Spinal cord (tissue), 10 donors: ENCODE data around the gene EOLA2. TPM values are rescaled to one million over a fixed set of nuclear protein-coding genes. Genes with fewer than 3 reads are reported as not detected.
"Not testable (repeated sequence)": the region's sequence is repeated elsewhere in the genome, so short reads cannot be mapped to it uniquely, and the experiment has no call there.

Experiments
- DNase-seq, 6 donors: peaks; one replicate each; pipeline versions ENCODE4 v3.0.0 to v3.0.0-alpha.2; 2013 to 2015; ENCODE audit warnings: low spot score in 6 of 6, low read depth in 4 of 6
- H3K27ac ChIP-seq: one replicate; pipeline ENCODE4 v1.5.1; 2013; ENCODE audit warnings: low read depth, low read length, control low read depth
- H3K27me3 ChIP-seq: one replicate; pipeline ENCODE4 v1.6.1; 2013; ENCODE audit warnings: low read length; ENCODE audit not compliant: control insufficient read depth, insufficient read depth
- H3K36me3 ChIP-seq: one replicate; pipeline ENCODE4 v1.6.1; 2013; ENCODE audit warnings: low read length; ENCODE audit not compliant: control insufficient read depth, insufficient read depth
- H3K4me1 ChIP-seq: one replicate; pipeline ENCODE4 v1.6.1; 2013; ENCODE audit warnings: low read length; ENCODE audit not compliant: control insufficient read depth, insufficient read depth
- H3K4me3 ChIP-seq: one replicate; pipeline ENCODE4 v1.5.1; 2013; ENCODE audit warnings: low read depth, low read length, control low read depth
- H3K9me3 ChIP-seq: one replicate; pipeline ENCODE4 v1.6.1; 2013; ENCODE audit warnings: low read length; ENCODE audit not compliant: control insufficient read depth, insufficient read depth
- WGBS: methylation state at CpG from one replicate; pipeline ENCODE4 v1.1.5; 2013; ENCODE audit warnings: missing lambda C conversion rate; ENCODE audit not compliant: insufficient coverage; 5-methylcytosine and 5-hydroxymethylcytosine counted together
- polyA plus RNA-seq, 2 donors: library from polyadenylated mRNA; unstranded; fragments of 120-200 nt; gene quantifications; one replicate each; pipeline ENCODE4 v1.2.1, GENCODE V29; 2013; ENCODE audit not compliant: insufficient read length in 2 of 2
- total RNA-seq, 2 donors: library from RNA; depleted of rRNA in 1 of 2; stranded (reverse); fragments of 120-200 nt in 1 of 2; fragments of >200 nt in 1 of 2; gene quantifications; one replicate each; pipeline versions ENCODE4 v1.2.3 to v1.2.4, GENCODE V29; 2013 to 2014
- donor health status: healthy.

Gene EOLA2
- total and polyA plus RNA-seq, 4 donors, result 14.2 to 39.5 (median 33.2) TPM

- H3K4me1 ChIP-seq, H3K27ac ChIP-seq, H3K9me3 ChIP-seq, H3K4me3 ChIP-seq, DNase-seq, H3K36me3 ChIP-seq, H3K27me3 ChIP-seq: not testable (repeated sequence)
- no CpG with 5 or more reads among the region's 2 CpGs for WGBS
Measured at GRCh38 chrX:149890828-149891227, 47.5 kb downstream of the EOLA2 start.

Other genes with a start within 250 kb of the EOLA2 start
- not detected for gene MAGEA11, start 226.4 kb downstream of the EOLA2 start, total RNA-seq
- gene MAGEA11, start 226.4 kb downstream of the EOLA2 start, polyA plus RNA-seq, result not detected
- gene HSFX1, start 164.4 kb downstream of the EOLA2 start, total RNA-seq, result 1 to 10 TPM; 2.2 to 3.5 TPM
- 1 to 10 TPM; 3.2 to 6.0 TPM for gene HSFX1, start 164.4 kb downstream of the EOLA2 start, polyA plus RNA-seq
- gene MAGEA9, start 156.6 kb downstream of the EOLA2 start, total RNA-seq, result not detected
- not detected for gene MAGEA9, start 156.6 kb downstream of the EOLA2 start, polyA plus RNA-seq
- not detected for gene MAGEA8, start 57.3 kb downstream of the EOLA2 start, total RNA-seq
- gene MAGEA8, start 57.3 kb downstream of the EOLA2 start, polyA plus RNA-seq, result under 1 TPM; 0.14 to 0.36 TPM
- not detected for gene HSFX4, start 8.9 kb downstream of the EOLA2 start, total RNA-seq
- under 1 TPM in 1 of 2 donors, not detected in 1; 0.33 TPM for gene HSFX4, start 8.9 kb downstream of the EOLA2 start, polyA plus RNA-seq